ENCODE data around the gene METTL6. TPM values are rescaled to one million over a fixed set of nuclear protein-coding genes. Genes with fewer than 3 reads are reported as not detected.
"Not testable (repeated sequence)": the region's sequence is repeated elsewhere in the genome, so short reads cannot be mapped to it uniquely, and the experiment has no call there.

METTL6 gene
- total RNA-seq, 1 experiment from 2014 or later, result 24.4 TPM

GRCh38 chr3:15399970-15400369 is 27.4 kb downstream of the METTL6 start:
- Histone ChIP-seq H3K4me1 (ENCODE audit: insufficient read depth, low read length, poor library complexity, severe bottlenecking) (no peaks in the 10 kb centered on the region), H3K4me3 (ENCODE audit: low read depth, low read length, poor library complexity, severe bottlenecking) (no peak overlapping the region), H3K27ac (ENCODE audit: low read depth, low read length, poor library complexity, severe bottlenecking) (no peak overlapping the region), H3K9me3 (ENCODE audit: low read depth, low read length, poor library complexity, severe bottlenecking) (peaks cover 4% of the 10 kb centered on the region), H3K27me3 (replicated peaks; ENCODE audit: insufficient read depth, low read depth, low read length, poor library complexity) (no peaks in the 10 kb centered on the region), H3K36me3 (ENCODE audit: insufficient read depth, low read length, poor library complexity, severe bottlenecking) (no peaks in the 10 kb centered on the region)
- no TSS peak for BruUV-seq (replicated peaks)
- no peak for TF ChIP-seq EZH2 (IDR thresholded peaks at IDR 0.05; ENCODE audit: borderline replicate concordance, low read depth, low read length, poor library complexity, severe bottlenecking)
- TF ChIP-seq CTCF (conservative IDR thresholded peaks at IDR 0.05; ENCODE audit: low read depth, low read length), result no peak
- intact Hi-C loops (cut with micrococcal nuclease; ENCODE audit: unreplicated experiment), result loop anchor here (2.0 kb wide), 1 partner anchor 131 kb away; no protein-coding TSS in a partner anchor
- ChIA-PET CTCF (interaction anchor here (0.7 kb wide), 1 partner anchor 132 kb away, joined by 4 read pairs; no protein-coding TSS in a partner anchor), POLR2A (ENCODE audit: low non-redundant PET) (no interaction called here)
- no peak for DNase-seq (ENCODE audit: low spot score)

- H3K27ac ChIP-seq (ENCODE audit: low read depth, low read length, poor library complexity, severe bottlenecking); H3K36me3 ChIP-seq (ENCODE audit: insufficient read depth, low read length, poor library complexity, severe bottlenecking); BruUV-seq (replicated peaks); H3K4me1 ChIP-seq (ENCODE audit: insufficient read depth, low read length, poor library complexity, severe bottlenecking); H3K4me3 ChIP-seq (ENCODE audit: low read depth, low read length, poor library complexity, severe bottlenecking); POLR2A ChIA-PET (ENCODE audit: low non-redundant PET); H3K9me3 ChIP-seq (ENCODE audit: low read depth, low read length, poor library complexity, severe bottlenecking); H3K27me3 ChIP-seq (replicated peaks; ENCODE audit: insufficient read depth, low read depth, low read length, poor library complexity): not testable (repeated sequence)
- intact Hi-C loops (cut with micrococcal nuclease; ENCODE audit: unreplicated experiment), result loop anchor here (2.0 kb wide), 1 partner anchor 130 kb away; no protein-coding TSS in a partner anchor
- peak; percentile 58 for TF ChIP-seq CTCF (conservative IDR thresholded peaks at IDR 0.05; ENCODE audit: low read depth, low read length)
- DNase-seq (ENCODE audit: low spot score), result peak; percentile 70
- CTCF ChIA-PET, result interaction anchor here (0.6 to 1.0 kb wide), 3 partner anchors 64 to 291 kb away, joined by 3 to 10 read pairs (median 6); no protein-coding TSS in a partner anchor
Measured at GRCh38 chr3:15398731-15399133, 28.6 kb downstream of the METTL6 start.

GRCh38 chr3:15393252-15393651 is 34.1 kb downstream of the METTL6 start:
- intact Hi-C loops (cut with micrococcal nuclease; ENCODE audit: unreplicated experiment); DNase-seq (ENCODE audit: low spot score); POLR2A ChIA-PET (ENCODE audit: low non-redundant PET): not testable (repeated sequence)

GRCh38 chr3:15391007-15391406 is 36.3 kb downstream of the METTL6 start:
- H3K4me1 ChIP-seq (ENCODE audit: insufficient read depth, low read length, poor library complexity, severe bottlenecking), result no peaks in the 10 kb centered on the region
- no peak for DNase-seq (ENCODE audit: low spot score)
- intact Hi-C loops (cut with micrococcal nuclease; ENCODE audit: unreplicated experiment), result no loop called here
- CTCF ChIA-PET, result no interaction called here
- BruUV-seq (replicated peaks), result no TSS peak
- H3K27me3 ChIP-seq (replicated peaks; ENCODE audit: insufficient read depth, low read depth, low read length, poor library complexity), result no peaks in the 10 kb centered on the region
- no peak overlapping the region for H3K4me3 ChIP-seq (ENCODE audit: low read depth, low read length, poor library complexity, severe bottlenecking)
- TF ChIP-seq CTCF (conservative IDR thresholded peaks at IDR 0.05; ENCODE audit: low read depth, low read length) (no peak), EZH2 (IDR thresholded peaks at IDR 0.05; ENCODE audit: borderline replicate concordance, low read depth, low read length, poor library complexity, severe bottlenecking) (no peak)
- H3K27ac ChIP-seq (ENCODE audit: low read depth, low read length, poor library complexity, severe bottlenecking), result no peak overlapping the region
- no peaks in the 10 kb centered on the region for H3K36me3 ChIP-seq (ENCODE audit: insufficient read depth, low read length, poor library complexity, severe bottlenecking)
- H3K9me3 ChIP-seq (ENCODE audit: low read depth, low read length, poor library complexity, severe bottlenecking), result no peaks in the 10 kb centered on the region
- POLR2A ChIA-PET (ENCODE audit: low non-redundant PET), result no interaction called here

More at GRCh38 chr3:15393252-15393651, 34.1 kb downstream of the METTL6 start:
- BruUV-seq (replicated peaks); H3K4me3 ChIP-seq (ENCODE audit: low read depth, low read length, poor library complexity, severe bottlenecking); CTCF ChIA-PET; H3K9me3 ChIP-seq (ENCODE audit: low read depth, low read length, poor library complexity, severe bottlenecking); H3K27me3 ChIP-seq (replicated peaks; ENCODE audit: insufficient read depth, low read depth, low read length, poor library complexity); H3K4me1 ChIP-seq (ENCODE audit: insufficient read depth, low read length, poor library complexity, severe bottlenecking); H3K36me3 ChIP-seq (ENCODE audit: insufficient read depth, low read length, poor library complexity, severe bottlenecking); H3K27ac ChIP-seq (ENCODE audit: low read depth, low read length, poor library complexity, severe bottlenecking): not testable (repeated sequence)

All from A673 (cell line).